ENCODE results near the gene RPL10A.
A peak's percentile ranks its signal among the peaks of the same experiment; 100 is the strongest.

RPL10A gene

GRCh38 chr6:35498422-35499067, 30.3 kb downstream of the RPL10A start:
- Histone ChIP-seq H3K4me1 (ENCODE audit: insufficient read depth, low read length, poor library complexity, severe bottlenecking) (peaks cover 16% of the 10 kb centered on the region), H3K4me3 (ENCODE audit: low read length, poor library complexity, severe bottlenecking) (no peak overlapping the region), H3F3A (ENCODE audit: low read depth) (no peaks in the 10 kb centered on the region), H4K20me1 (ENCODE audit: insufficient read depth, low read length, poor library complexity, severe bottlenecking) (no peaks in the 10 kb centered on the region), H3K79me2 (ENCODE audit: insufficient read depth, low read length) (no peaks in the 10 kb centered on the region), H3K9ac (ENCODE audit: low read depth, low read length, poor library complexity, severe bottlenecking) (no peak overlapping the region), H3K27me3 (ENCODE audit: insufficient read depth, low read length, poor library complexity, severe bottlenecking) (peaks cover 10% of the 10 kb centered on the region), H3K36me3 (ENCODE audit: insufficient read depth, low read length) (no peaks in the 10 kb centered on the region), H3K9me2 (replicated peaks; ENCODE audit: low read depth, low read length) (no peaks in the 10 kb centered on the region), H3K4me2 (ENCODE audit: low read depth, low read length, poor library complexity, severe bottlenecking) (peak overlapping the region; percentile 69), H2AFZ (ENCODE audit: low read length) (no peak overlapping the region), H3K9me3 (ENCODE audit: insufficient read depth, low read depth, low read length) (no peaks in the 10 kb centered on the region)
- no peak for TF ChIP-seq EZH2phosphoT487 (IDR thresholded peaks at IDR 0.05; ENCODE audit: borderline replicate concordance)
- TF ChIP-seq CTCF (conservative IDR thresholded peaks at IDR 0.05; ENCODE audit: low read length): no peak

DNA sequence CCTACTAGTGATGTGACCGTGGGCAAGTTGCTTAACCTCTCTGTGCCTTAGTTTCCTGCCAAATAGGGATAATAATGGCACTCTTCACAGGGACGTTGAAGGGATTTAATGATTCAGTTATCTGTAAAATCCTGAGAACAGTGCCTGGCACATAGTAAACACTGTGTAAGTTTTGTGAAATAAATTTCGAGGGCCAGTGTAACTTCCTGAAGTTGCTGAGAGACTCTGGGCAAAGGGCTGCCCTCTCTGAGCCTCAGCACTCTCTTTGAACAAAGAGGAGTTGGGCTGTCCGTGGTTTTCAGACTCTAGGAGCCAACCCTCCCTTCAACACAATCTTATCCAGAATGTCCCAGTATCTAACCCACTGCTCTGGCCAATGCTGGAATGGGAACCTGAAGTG, 31.2 kb downstream of the RPL10A start:
- no peaks in the 10 kb centered on the region for H3K9me2 ChIP-seq (replicated peaks; ENCODE audit: low read depth, low read length)
- H3K9ac ChIP-seq (ENCODE audit: low read depth, low read length, poor library complexity, severe bottlenecking): no peak overlapping the region
- TF ChIP-seq CTCF (conservative IDR thresholded peaks at IDR 0.05; ENCODE audit: low read length) (no peak), EZH2phosphoT487 (IDR thresholded peaks at IDR 0.05; ENCODE audit: borderline replicate concordance) (no peak)
- no peaks in the 10 kb centered on the region for H3K36me3 ChIP-seq (ENCODE audit: insufficient read depth, low read length)
- no peak overlapping the region for H3K4me2 ChIP-seq (ENCODE audit: low read depth, low read length, poor library complexity, severe bottlenecking)
- H3K9me3 ChIP-seq (ENCODE audit: insufficient read depth, low read depth, low read length): no peaks in the 10 kb centered on the region
- H2AFZ ChIP-seq (ENCODE audit: low read length): no peak overlapping the region
- H3F3A ChIP-seq (ENCODE audit: low read depth): no peaks in the 10 kb centered on the region
- H3K4me3 ChIP-seq (ENCODE audit: low read length, poor library complexity, severe bottlenecking): no peak overlapping the region
- no peaks in the 10 kb centered on the region for H3K79me2 ChIP-seq (ENCODE audit: insufficient read depth, low read length)
- H4K20me1 ChIP-seq (ENCODE audit: insufficient read depth, low read length, poor library complexity, severe bottlenecking): no peaks in the 10 kb centered on the region
- peaks cover 10% of the 10 kb centered on the region for H3K27me3 ChIP-seq (ENCODE audit: insufficient read depth, low read length, poor library complexity, severe bottlenecking)
- H3K4me1 ChIP-seq (ENCODE audit: insufficient read depth, low read length, poor library complexity, severe bottlenecking): peaks cover 9% of the 10 kb centered on the region

DNA sequence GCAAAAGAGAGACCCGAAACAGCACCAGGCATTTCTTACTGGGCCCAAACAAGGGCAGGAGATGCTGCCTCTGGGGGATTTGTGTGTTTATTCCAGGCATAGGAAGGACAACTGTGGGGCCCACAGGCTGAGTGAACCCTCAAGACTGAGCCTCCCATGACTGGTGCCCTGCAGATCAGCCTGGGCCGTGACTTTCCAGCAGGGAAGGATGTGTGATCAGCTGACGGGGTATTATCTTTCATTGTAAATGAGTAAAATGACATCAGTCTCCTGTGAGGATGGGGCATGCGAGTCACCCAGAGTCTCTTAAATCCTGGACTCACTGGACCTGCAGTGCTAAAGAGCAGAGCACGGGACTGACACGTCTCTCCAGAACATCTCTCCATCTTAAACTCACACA, 32.6 kb downstream of the RPL10A start:
- H3K27me3 ChIP-seq (ENCODE audit: insufficient read depth, low read length, poor library complexity, severe bottlenecking): peaks cover 10% of the 10 kb centered on the region
- no peaks in the 10 kb centered on the region for H3K9me3 ChIP-seq (ENCODE audit: insufficient read depth, low read depth, low read length)
- H3K4me3 ChIP-seq (ENCODE audit: low read length, poor library complexity, severe bottlenecking): no peak overlapping the region
- no peaks in the 10 kb centered on the region for H3K79me2 ChIP-seq (ENCODE audit: insufficient read depth, low read length)
- TF ChIP-seq EZH2phosphoT487 (IDR thresholded peaks at IDR 0.05; ENCODE audit: borderline replicate concordance) (no peak), CTCF (conservative IDR thresholded peaks at IDR 0.05; ENCODE audit: low read length) (no peak)
- H3K4me2 ChIP-seq (ENCODE audit: low read depth, low read length, poor library complexity, severe bottlenecking): no peak overlapping the region
- no peaks in the 10 kb centered on the region for H3F3A ChIP-seq (ENCODE audit: low read depth)
- H2AFZ ChIP-seq (ENCODE audit: low read length): no peak overlapping the region
- no peak overlapping the region for H3K9ac ChIP-seq (ENCODE audit: low read depth, low read length, poor library complexity, severe bottlenecking)
- H4K20me1 ChIP-seq (ENCODE audit: insufficient read depth, low read length, poor library complexity, severe bottlenecking): no peaks in the 10 kb centered on the region
- H3K36me3 ChIP-seq (ENCODE audit: insufficient read depth, low read length): no peaks in the 10 kb centered on the region
- H3K9me2 ChIP-seq (replicated peaks; ENCODE audit: low read depth, low read length): no peaks in the 10 kb centered on the region
- peaks cover 6% of the 10 kb centered on the region for H3K4me1 ChIP-seq (ENCODE audit: insufficient read depth, low read length, poor library complexity, severe bottlenecking)
